ENCODE results near the gene NUTF2.

GRCh38 chr16:67884684-67885083 lies 38.0 kb downstream of the NUTF2 start, which contains the start of gene NRN1L:
- TF ChIP-seq EZH2 (IDR thresholded peaks at IDR 0.05; ENCODE audit: borderline replicate concordance) (no peak), CTCF (IDR thresholded peaks at IDR 0.05; ENCODE audit: poor library complexity) (no peak), EZH2phosphoT487 (IDR thresholded peaks at IDR 0.05; ENCODE audit: low read depth, severe bottlenecking, unreplicated experiment) (no peak)

Data from hepatocyte (in vitro differentiated cells).